ENCODE data around the gene SLC30A1.

DNA sequence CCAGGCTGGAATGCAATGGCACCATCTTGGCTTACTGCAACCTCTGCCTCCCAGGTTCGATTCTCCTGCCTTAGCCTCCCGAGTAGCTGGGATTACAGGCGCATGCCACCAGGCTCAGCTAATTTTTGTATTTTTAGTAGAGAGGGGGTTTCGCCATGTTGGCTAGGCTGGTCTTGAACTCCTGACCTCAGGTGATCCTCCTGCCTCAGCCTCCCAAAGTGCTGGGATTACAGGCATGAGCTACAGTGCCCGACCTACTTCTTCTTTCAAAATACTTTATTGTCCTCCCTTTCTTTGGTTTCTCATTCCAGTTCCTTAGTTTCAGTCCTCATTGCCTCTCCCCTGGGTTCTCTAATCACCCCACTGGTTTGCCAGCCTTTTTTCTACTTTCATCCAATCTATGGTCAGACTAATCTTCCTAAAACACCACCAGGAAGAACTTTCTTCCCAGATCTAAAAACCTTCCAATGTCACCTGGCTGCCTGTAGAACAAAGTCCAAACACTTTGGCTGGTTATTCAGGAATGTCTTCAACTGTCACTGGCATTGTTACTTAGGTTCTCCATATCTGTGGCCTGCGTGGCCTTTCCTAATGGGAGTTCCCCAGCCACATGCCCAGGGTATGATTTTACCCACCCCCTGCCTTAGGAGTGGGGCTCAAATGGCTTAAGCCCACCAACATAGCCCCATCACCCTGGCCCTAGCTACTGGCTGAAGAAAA is 29.0 kb upstream of the SLC30A1 start:
- TF ChIP-seq, protein P1, sequence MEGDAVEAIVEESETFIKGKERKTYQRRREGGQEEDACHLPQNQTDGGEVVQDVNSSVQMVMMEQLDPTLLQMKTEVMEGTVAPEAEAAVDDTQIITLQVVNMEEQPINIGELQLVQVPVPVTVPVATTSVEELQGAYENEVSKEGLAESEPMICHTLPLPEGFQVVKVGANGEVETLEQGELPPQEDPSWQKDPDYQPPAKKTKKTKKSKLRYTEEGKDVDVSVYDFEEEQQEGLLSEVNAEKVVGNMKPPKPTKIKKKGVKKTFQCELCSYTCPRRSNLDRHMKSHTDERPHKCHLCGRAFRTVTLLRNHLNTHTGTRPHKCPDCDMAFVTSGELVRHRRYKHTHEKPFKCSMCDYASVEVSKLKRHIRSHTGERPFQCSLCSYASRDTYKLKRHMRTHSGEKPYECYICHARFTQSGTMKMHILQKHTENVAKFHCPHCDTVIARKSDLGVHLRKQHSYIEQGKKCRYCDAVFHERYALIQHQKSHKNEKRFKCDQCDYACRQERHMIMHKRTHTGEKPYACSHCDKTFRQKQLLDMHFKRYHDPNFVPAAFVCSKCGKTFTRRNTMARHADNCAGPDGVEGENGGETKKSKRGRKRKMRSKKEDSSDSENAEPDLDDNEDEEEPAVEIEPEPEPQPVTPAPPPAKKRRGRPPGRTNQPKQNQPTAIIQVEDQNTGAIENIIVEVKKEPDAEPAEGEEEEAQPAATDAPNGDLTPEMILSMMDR (IDR thresholded peaks at IDR 0.05) = no peak
- TF ChIP-seq POLR2A (IDR thresholded peaks at IDR 0.05) = no peak

Measured in Peyer's patch (tissue), 4 donors.